ENCODE measurements around the gene BEND7.
A peak's percentile ranks its signal among the peaks of the same experiment; 100 is the strongest.
"Not testable (repeated sequence)": the region's sequence is repeated elsewhere in the genome, so short reads cannot be mapped to it uniquely, and the experiment has no call there.

BEND7 gene

GRCh38 chr10:13473986-13474385 lies 54.8 kb downstream of the BEND7 start:
- DNase-seq = no peak

- DNase-seq = no peak
Measured at GRCh38 chr10:13472359-13472758, 56.5 kb downstream of the BEND7 start.

- no peak for DNase-seq
Measured at GRCh38 chr10:13470270-13470669, 58.5 kb downstream of the BEND7 start.

- no peak for DNase-seq
Measured at GRCh38 chr10:13462551-13462950, 66.3 kb downstream of the BEND7 start.

- DNase-seq = no peak
Measured at GRCh38 chr10:13458687-13459012, 70.2 kb downstream of the BEND7 start.

GRCh38 chr10:13457958-13458686 lies 70.7 kb downstream of the BEND7 start:
- no peak for DNase-seq

- DNase-seq = no peak
Measured at GRCh38 chr10:13453896-13454295, 74.9 kb downstream of the BEND7 start.

GRCh38 chr10:13450069-13450468 lies 78.7 kb downstream of the BEND7 start:
- no peak for DNase-seq

GRCh38 chr10:13449296-13449695 lies 79.5 kb downstream of the BEND7 start:
- no peak for DNase-seq

- DNase-seq = no peak
Measured at GRCh38 chr10:13448216-13448615, 80.6 kb downstream of the BEND7 start.

GRCh38 chr10:13445656-13446400 lies 83.0 kb downstream of the BEND7 start:
- no peak for DNase-seq

- DNase-seq = no peak
Measured at GRCh38 chr10:13441476-13441875, 87.3 kb downstream of the BEND7 start.

GRCh38 chr10:13440185-13441061 lies 88.4 kb downstream of the BEND7 start:
- DNase-seq = peak; percentile 8

GRCh38 chr10:13439313-13440184 lies 89.3 kb downstream of the BEND7 start:
- DNase-seq = no peak

GRCh38 chr10:13437026-13437555 lies 91.7 kb downstream of the BEND7 start:
- DNase-seq = no peak

GRCh38 chr10:13427943-13428342 lies 100.9 kb downstream of the BEND7 start:
- not testable (repeated sequence) for DNase-seq

GRCh38 chr10:13425397-13425796 lies 103.4 kb downstream of the BEND7 start:
- DNase-seq = no peak

GRCh38 chr10:13422800-13423199 lies 106.0 kb downstream of the BEND7 start:
- no peak for DNase-seq

GRCh38 chr10:13421382-13421917 lies 107.4 kb downstream of the BEND7 start:
- no peak for DNase-seq

- DNase-seq = no peak
Measured at GRCh38 chr10:13420532-13421307, 108.1 kb downstream of the BEND7 start.

- no peak for DNase-seq
Measured at GRCh38 chr10:13417459-13418126, 111.2 kb downstream of the BEND7 start.
